GM12874 (cell line): ENCODE data around the gene ZNF35.
A peak's percentile ranks its signal among the peaks of the same experiment; 100 is the strongest.

Experiments
- CTCF ChIP-seq: IDR thresholded peaks from 2 replicates; pipeline ENCODE4 v1.5.1; 2011; ENCODE audit warnings: low read depth, mild to moderate bottlenecking, control low read depth, low read length, moderate library complexity; ENCODE audit not compliant: insufficient read depth

Gene ZNF35

GRCh38 chr3:44648564-44649229 is at the start of gene ZNF35:
Gene ZNF35 (plus strand): TSS chr3:44648732. CDS start chr3:44651068, 2,336 bp downstream.
- no peak for TF ChIP-seq CTCF

- no peak for TF ChIP-seq CTCF
Observed at GRCh38 chr3:44601749-44602148, 46.8 kb upstream of the ZNF35 start.

- TF ChIP-seq CTCF, result no peak
Observed at GRCh38 chr3:44612678-44613077, 35.9 kb upstream of the ZNF35 start.

- TF ChIP-seq CTCF, result 0 out of 2 replicates have a peak, but pooled peaks have one; percentile 3
Observed at GRCh38 chr3:44624749-44625480, 23.6 kb upstream of the ZNF35 start, which contains the start of gene ZNF197. Gene ZNF197 (plus strand): TSS chr3:44625036. CDS start chr3:44629155, 4,119 bp downstream.

- TF ChIP-seq CTCF, result no peak
Observed at GRCh38 chr3:44628716-44629115, 19.8 kb upstream of the ZNF35 start.

GRCh38 chr3:44632193-44632592 is 16.3 kb upstream of the ZNF35 start:
- no peak for TF ChIP-seq CTCF

GRCh38 chr3:44642337-44642736 is 6.2 kb upstream of the ZNF35 start:
- no peak for TF ChIP-seq CTCF
